ENCODE measurements around the gene DTNB. TPM values are rescaled to one million over a fixed set of nuclear protein-coding genes. Genes with fewer than 3 reads are reported as not detected.

Gene DTNB
- total RNA-seq, 4 donors from 2014 or later = 3.0 to 7.5 (median 4.3) TPM

GRCh38 chr2:25505622-25506021 is 167.8 kb downstream of the DTNB start:
- Histone ChIP-seq H3K4me3 (no peak overlapping the region), H3K27ac (replicated peaks in 1 of 4) (no peak overlapping the region), H3K4me1 (no peaks in the 10 kb centered on the region), H3K36me3 (no peaks in the 10 kb centered on the region), H3K27me3 (no peaks in the 10 kb centered on the region), H3K9me3 (no peaks in the 10 kb centered on the region)
- no peak for DNase-seq (ENCODE audit: extremely low spot score)
- intact Hi-C loops (cut with DNase I) = no loop called here
- 100% methylated on average over 2 of the region's 2 CpGs for WGBS
- TF ChIP-seq POLR2AphosphoS5 (IDR thresholded peaks at IDR 0.05) = no peak
- TF ChIP-seq, protein P1, sequence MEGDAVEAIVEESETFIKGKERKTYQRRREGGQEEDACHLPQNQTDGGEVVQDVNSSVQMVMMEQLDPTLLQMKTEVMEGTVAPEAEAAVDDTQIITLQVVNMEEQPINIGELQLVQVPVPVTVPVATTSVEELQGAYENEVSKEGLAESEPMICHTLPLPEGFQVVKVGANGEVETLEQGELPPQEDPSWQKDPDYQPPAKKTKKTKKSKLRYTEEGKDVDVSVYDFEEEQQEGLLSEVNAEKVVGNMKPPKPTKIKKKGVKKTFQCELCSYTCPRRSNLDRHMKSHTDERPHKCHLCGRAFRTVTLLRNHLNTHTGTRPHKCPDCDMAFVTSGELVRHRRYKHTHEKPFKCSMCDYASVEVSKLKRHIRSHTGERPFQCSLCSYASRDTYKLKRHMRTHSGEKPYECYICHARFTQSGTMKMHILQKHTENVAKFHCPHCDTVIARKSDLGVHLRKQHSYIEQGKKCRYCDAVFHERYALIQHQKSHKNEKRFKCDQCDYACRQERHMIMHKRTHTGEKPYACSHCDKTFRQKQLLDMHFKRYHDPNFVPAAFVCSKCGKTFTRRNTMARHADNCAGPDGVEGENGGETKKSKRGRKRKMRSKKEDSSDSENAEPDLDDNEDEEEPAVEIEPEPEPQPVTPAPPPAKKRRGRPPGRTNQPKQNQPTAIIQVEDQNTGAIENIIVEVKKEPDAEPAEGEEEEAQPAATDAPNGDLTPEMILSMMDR (IDR thresholded peaks at IDR 0.05) = no peak
- TF ChIP-seq EP300 (IDR thresholded peaks at IDR 0.05) = no peak
- TF ChIP-seq POLR2A (IDR thresholded peaks at IDR 0.05; ENCODE audit: low read depth) = no peak

DNA sequence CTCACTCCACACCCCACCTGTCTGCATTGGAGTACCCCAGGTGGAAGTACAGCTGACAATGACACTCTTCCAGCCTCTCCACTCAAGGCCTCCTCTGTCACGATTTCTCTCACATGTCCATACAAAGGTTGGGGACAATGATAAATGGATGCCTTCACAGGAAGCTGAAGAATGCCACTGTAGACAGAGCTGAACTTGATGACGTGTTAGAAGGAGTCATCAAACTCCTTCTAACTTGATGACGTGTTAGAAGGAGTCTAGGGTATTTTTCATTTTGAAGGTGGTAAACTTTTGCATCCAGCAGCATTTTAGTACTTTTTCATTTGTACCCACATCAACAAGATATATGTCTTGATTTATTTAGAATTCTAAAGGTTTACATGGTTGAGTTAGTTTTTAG is 168.2 kb downstream of the DTNB start:
- 81% methylated on average over 3 of the region's 3 CpGs for WGBS
- H3K36me3 ChIP-seq = no peaks in the 10 kb centered on the region
- no peak overlapping the region for H3K4me3 ChIP-seq
- TF ChIP-seq, protein P1 (IDR thresholded peaks at IDR 0.05) = no peak
- TF ChIP-seq EP300 (IDR thresholded peaks at IDR 0.05) = no peak
- no peak for TF ChIP-seq POLR2AphosphoS5 (IDR thresholded peaks at IDR 0.05)
- intact Hi-C loops (cut with DNase I) = no loop called here
- no peaks in the 10 kb centered on the region for H3K4me1 ChIP-seq
- H3K27ac ChIP-seq (replicated peaks in 1 of 4) = no peak overlapping the region
- no peak for DNase-seq (ENCODE audit: extremely low spot score)
- no peaks in the 10 kb centered on the region for H3K27me3 ChIP-seq
- no peaks in the 10 kb centered on the region for H3K9me3 ChIP-seq

GRCh38 chr2:25504266-25504665 is 169.1 kb downstream of the DTNB start:
- intact Hi-C loops (cut with DNase I) = no loop called here
- H3K27ac ChIP-seq (replicated peaks in 1 of 4) = no peak overlapping the region
- H3K9me3 ChIP-seq = no peaks in the 10 kb centered on the region
- no peak overlapping the region for H3K4me3 ChIP-seq
- TF ChIP-seq, protein P1 (IDR thresholded peaks at IDR 0.05) = no peak
- no peak for TF ChIP-seq POLR2A (IDR thresholded peaks at IDR 0.05; ENCODE audit: low read depth)
- TF ChIP-seq POLR2AphosphoS5 (IDR thresholded peaks at IDR 0.05) = no peak
- no peak for TF ChIP-seq EP300 (IDR thresholded peaks at IDR 0.05)
- no peaks in the 10 kb centered on the region for H3K36me3 ChIP-seq
- no peaks in the 10 kb centered on the region for H3K27me3 ChIP-seq
- no peaks in the 10 kb centered on the region for H3K4me1 ChIP-seq
- 100% methylated on average over 2 of the region's 2 CpGs for WGBS
- DNase-seq (ENCODE audit: extremely low spot score) = no peak

DNA sequence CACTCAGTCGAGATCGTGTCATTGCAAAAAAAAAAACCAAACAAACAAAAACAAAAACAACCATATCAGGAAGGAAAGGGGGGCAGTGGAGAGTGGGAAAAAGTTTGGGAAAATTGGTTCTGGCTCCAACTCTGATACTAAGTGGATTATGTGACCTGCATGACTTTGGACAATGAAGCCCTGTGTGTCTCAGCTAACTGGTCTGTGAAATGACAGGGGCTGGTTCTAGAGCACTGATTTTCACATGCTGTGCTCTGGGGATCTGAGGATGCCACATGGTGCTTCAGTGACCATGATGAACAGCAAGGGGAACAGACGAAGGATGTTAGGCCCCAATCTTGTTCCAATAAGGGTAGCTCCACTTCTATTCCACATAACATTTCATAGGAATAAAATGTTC is 174.2 kb downstream of the DTNB start:
- H3K36me3 ChIP-seq = no peaks in the 10 kb centered on the region
- H3K27me3 ChIP-seq = no peaks in the 10 kb centered on the region
- intact Hi-C loops (cut with DNase I) = no loop called here
- 89% methylated on average over 3 of the region's 3 CpGs for WGBS
- no peaks in the 10 kb centered on the region for H3K9me3 ChIP-seq
- H3K27ac ChIP-seq (replicated peaks in 1 of 4) = no peak overlapping the region
- H3K4me3 ChIP-seq = no peak overlapping the region
- TF ChIP-seq EP300 (IDR thresholded peaks at IDR 0.05) (no peak), POLR2A (IDR thresholded peaks at IDR 0.05; ENCODE audit: low read depth) (no peak), POLR2AphosphoS5 (IDR thresholded peaks at IDR 0.05) (no peak)
- TF ChIP-seq, protein P1 (IDR thresholded peaks at IDR 0.05) = no peak
- no peak for DNase-seq (ENCODE audit: extremely low spot score)
- no peaks in the 10 kb centered on the region for H3K4me1 ChIP-seq

- TF ChIP-seq EP300 (IDR thresholded peaks at IDR 0.05) (no peak), POLR2A (IDR thresholded peaks at IDR 0.05; ENCODE audit: low read depth) (no peak), POLR2AphosphoS5 (IDR thresholded peaks at IDR 0.05) (no peak)
- TF ChIP-seq, protein P1 (IDR thresholded peaks at IDR 0.05) = no peak
- 74% methylated on average over 2 of the region's 2 CpGs for WGBS
These were observed 175.4 kb downstream of the DTNB start for GRCh38 chr2:25497918-25498407.

More at GRCh38 chr2:25497918-25498407, 175.4 kb downstream of the DTNB start:
- intact Hi-C loops (cut with DNase I) = no loop called here
- no peak overlapping the region for H3K4me3 ChIP-seq
- no peaks in the 10 kb centered on the region for H3K9me3 ChIP-seq
- H3K27ac ChIP-seq (replicated peaks in 1 of 4) = no peak overlapping the region
- no peaks in the 10 kb centered on the region for H3K27me3 ChIP-seq
- no peak for DNase-seq (ENCODE audit: extremely low spot score)
- no peaks in the 10 kb centered on the region for H3K4me1 ChIP-seq
- H3K36me3 ChIP-seq = no peaks in the 10 kb centered on the region

Measured in esophagus muscularis mucosa (tissue), 4 donors.